Esophagus squamous epithelium (tissue), 5 donors: Measurements from ENCODE around the gene IRF4. TPM values are rescaled to one million over a fixed set of nuclear protein-coding genes. Genes with fewer than 3 reads are reported as not detected.

Source experiments
- DNase-seq: peaks from one replicate; lab custom pipeline; 2025; lab: John Stamatoyannopoulos, UW
- H3K27ac ChIP-seq, 4 donors: fragments of 200-600 bp; sonication (generic); one replicate each; pipeline ENCODE4 v1.5.1; 2016 to 2019; ENCODE audit warnings: mild to moderate bottlenecking in 1 of 4
- H3K27me3 ChIP-seq, 4 donors: fragments of 200-600 bp; sonication (generic); 1 replicate in 3 of 4; 2 replicates in 1 of 4; pipeline versions ENCODE4 v1.5.1 to v1.6.0; 2017 to 2021; ENCODE audit warnings: antibody characterized with exemption in 1 of 4
- H3K36me3 ChIP-seq, 3 donors: fragments of 200-600 bp; sonication (generic); one replicate each; pipeline ENCODE4 v1.5.1; 2016 to 2019
- H3K4me1 ChIP-seq, 3 donors: fragments of 200-600 bp; sonication (generic); one replicate each; pipeline ENCODE4 v1.5.1; 2017 to 2019
- H3K4me3 ChIP-seq, 4 donors: fragments of 200-600 bp; sonication (generic); 1 replicate in 3 of 4; 2 replicates in 1 of 4; pipeline ENCODE4 v1.5.1; 2016 to 2019; ENCODE audit warnings: mild to moderate bottlenecking in 2 of 4, moderate library complexity in 1 of 4
- H3K9me3 ChIP-seq, 3 donors: fragments of 200-600 bp; sonication (generic); one replicate each; pipeline ENCODE4 v1.5.1; 2016 to 2019
- CTCF ChIP-seq, 6 experiments: fragments of 450-650 bp in 4 of 6; fragments of 200-600 bp in 2 of 6; sonication (generic) in 2 of 6; IDR thresholded peaks; one replicate each; pipeline ENCODE4 v1.5.1; 2016 to 2019; ENCODE audit warnings: antibody characterized with exemption in 6 of 6, mild to moderate bottlenecking in 4 of 6, moderate library complexity in 4 of 6
- POLR2A ChIP-seq, 4 donors: fragments of 450-650 bp; IDR thresholded peaks; one replicate each; pipeline ENCODE4 v1.6.1; 2017; ENCODE audit warnings: antibody characterized with exemption in 4 of 4, mild to moderate bottlenecking in 4 of 4, moderate library complexity in 3 of 4
- WGBS, 2 donors: methylation state at CpG; one replicate each; pipeline ENCODE4 v1.1.5; 2018; 5-methylcytosine and 5-hydroxymethylcytosine counted together
- intact Hi-C: fragments of 100-400 bp; cut with DNase I; formaldehyde crosslinking; loops from one replicate; pipeline ENCODE4 v1.15.0; 2022
- total RNA-seq, 4 donors: library from RNA; depleted of rRNA; stranded (reverse); fragments of >200 nt; gene quantifications; one replicate each; pipeline ENCODE4 v1.1.0, GENCODE V29; 2016
- donor health status: DM: yes; HTN: yes; CAD: no.

IRF4 gene
- total RNA-seq, 4 donors from 2014 or later: 0.40 to 1.9 (median 1.2) TPM

- TF ChIP-seq POLR2A (IDR thresholded peaks at IDR 0.05) (no peak), CTCF (IDR thresholded peaks at IDR 0.05) (no peak)
- peak overlapping the region in 2 of 4 donors; percentile 25 to 30 for H3K4me3 ChIP-seq
- H3K27ac ChIP-seq: peak overlapping the region in 1 of 4 donors; percentile 21
- 62 to 67% methylated on average over 10 to 14 of the region's 28 CpGs for WGBS, 2 donors
- DNase-seq: no peak
- H3K4me1 ChIP-seq: no peaks in the 10 kb centered on the region
- no peaks in the 10 kb centered on the region for H3K36me3 ChIP-seq
- no peaks in the 10 kb centered on the region for H3K9me3 ChIP-seq
- peaks cover 0 to 36% (median 0%) of the 10 kb centered on the region in 4 donors for H3K27me3 ChIP-seq
- intact Hi-C loops: no loop called here
Observed at GRCh38 chr6:446418-447366, 55.1 kb downstream of the IRF4 start.

- peak overlapping the region in 1 of 4 donors; percentile 21 for H3K27ac ChIP-seq
- H3K4me1 ChIP-seq: peaks cover 0 to 2% (median 0%) of the 10 kb centered on the region in 3 donors
- H3K36me3 ChIP-seq: no peaks in the 10 kb centered on the region
- intact Hi-C loops: no loop called here
- TF ChIP-seq POLR2A (IDR thresholded peaks at IDR 0.05) (no peak), CTCF (IDR thresholded peaks at IDR 0.05) (no peak)
- peaks cover 0 to 28% (median 0%) of the 10 kb centered on the region in 4 donors for H3K27me3 ChIP-seq
- WGBS, 2 donors: 74 to 76% methylated on average over 10 to 14 of the region's 29 CpGs
- H3K4me3 ChIP-seq: peak overlapping the region in 2 of 4 donors; percentile 25 to 30
- H3K9me3 ChIP-seq: no peaks in the 10 kb centered on the region
- DNase-seq: no peak
Observed at GRCh38 chr6:447381-448165, 56.0 kb downstream of the IRF4 start.

- intact Hi-C loops: no loop called here
- H3K4me3 ChIP-seq: no peak overlapping the region
- H3K9me3 ChIP-seq: no peaks in the 10 kb centered on the region
- no peak overlapping the region for H3K27ac ChIP-seq
- H3K27me3 ChIP-seq: peaks cover 0 to 27% (median 0%) of the 10 kb centered on the region in 4 donors
- no peak for DNase-seq
- no peak for TF ChIP-seq CTCF (IDR thresholded peaks at IDR 0.05)
- TF ChIP-seq POLR2A (IDR thresholded peaks at IDR 0.05): no peak
- H3K4me1 ChIP-seq: peaks cover 0 to 7% (median 0%) of the 10 kb centered on the region in 3 donors
- 80 to 88% methylated on average over 17 to 19 of the region's 19 CpGs for WGBS, 2 donors
- no peaks in the 10 kb centered on the region for H3K36me3 ChIP-seq
Observed at GRCh38 chr6:448296-449056, 56.9 kb downstream of the IRF4 start.

- H3K9me3 ChIP-seq: no peaks in the 10 kb centered on the region
- peaks cover 0 to 7% (median 0%) of the 10 kb centered on the region in 3 donors for H3K4me1 ChIP-seq
- no peak overlapping the region for H3K4me3 ChIP-seq
- peaks cover 0 to 21% (median 0%) of the 10 kb centered on the region in 4 donors for H3K27me3 ChIP-seq
- DNase-seq: no peak
- intact Hi-C loops: no loop called here
- no peaks in the 10 kb centered on the region for H3K36me3 ChIP-seq
- TF ChIP-seq CTCF (IDR thresholded peaks at IDR 0.05) (no peak), POLR2A (IDR thresholded peaks at IDR 0.05) (no peak)
- no peak overlapping the region for H3K27ac ChIP-seq
- WGBS, 2 donors: 36 to 90% methylated on average over 2 to 3 of the region's 12 CpGs
Observed at GRCh38 chr6:449057-449430, 57.5 kb downstream of the IRF4 start.
